ENCODE measurements around the gene STUM. TPM values are rescaled to one million over a fixed set of nuclear protein-coding genes. Genes with fewer than 3 reads are reported as not detected.

The STUM gene
- total RNA-seq, 1 experiment from 2014 or later, result 0.03 TPM

- intact Hi-C loops (cut with micrococcal nuclease; ENCODE audit: unreplicated experiment) (no loop called here), in situ Hi-C loops (cut with HindIII; ENCODE audit: low pct_unique_long_range_greater_than_20kb, low sequenced_read_pairs) (no loop called here)
- H3K36me3 ChIP-seq (ENCODE audit: control insufficient read depth, insufficient read depth, low read length), result no peaks in the 10 kb centered on the region
- POLR2A ChIA-PET, result no interaction called here
- ATAC-seq (no peak), DNase-seq (ENCODE audit: low read depth, low spot score) (no peak)
- H3K9me3 ChIP-seq (ENCODE audit: control insufficient read depth, insufficient read depth, low read depth, low read length), result no peaks in the 10 kb centered on the region
- H3K4me3 ChIP-seq (ENCODE audit: low read depth in 2 of 2, low read length in 2 of 2), result no peak overlapping the region
- peaks cover 8% of the 10 kb centered on the region; the same call in 1 of the 2 replicates for H3K27me3 ChIP-seq (ENCODE audit: control insufficient read depth, insufficient read depth, low read length)
- CTCF ChIA-PET, result no interaction called here
- H3K4me1 ChIP-seq (ENCODE audit: control insufficient read depth, insufficient read depth, low read length), result no peaks in the 10 kb centered on the region
- BruUV-seq (replicated peaks), result no TSS peak
- H3K27ac ChIP-seq (ENCODE audit: low read length), result no peak overlapping the region
- TF ChIP-seq CTCF (IDR thresholded peaks at IDR 0.05), result no peak
- no peak for TF ChIP-seq TCF7L2 (IDR thresholded peaks at IDR 0.05; ENCODE audit: low read depth, low read length)
- TF ChIP-seq REST (IDR thresholded peaks at IDR 0.05; ENCODE audit: insufficient read depth in 1 of 2, low read depth in 2 of 2, low read length in 1 of 2), result no peak
- TF ChIP-seq SIN3A (IDR thresholded peaks at IDR 0.05; ENCODE audit: borderline replicate concordance, insufficient read depth, low read depth, low read length), result no peak
- TF ChIP-seq POLR2AphosphoS5 (IDR thresholded peaks at IDR 0.05; ENCODE audit: low read depth, low read length), result no peak
Observed at GRCh38 chr1:226531360-226532093, 17.0 kb upstream of the STUM start.

- TF ChIP-seq CTCF (IDR thresholded peaks at IDR 0.05) (no peak), SIN3A (IDR thresholded peaks at IDR 0.05; ENCODE audit: borderline replicate concordance, insufficient read depth, low read depth, low read length) (no peak), TCF7L2 (IDR thresholded peaks at IDR 0.05; ENCODE audit: low read depth, low read length) (no peak), REST (IDR thresholded peaks at IDR 0.05; ENCODE audit: insufficient read depth in 1 of 2, low read depth in 2 of 2, low read length in 1 of 2) (no peak), POLR2AphosphoS5 (IDR thresholded peaks at IDR 0.05; ENCODE audit: low read depth, low read length) (no peak)
- Histone ChIP-seq H3K36me3 (ENCODE audit: control insufficient read depth, insufficient read depth, low read length) (no peaks in the 10 kb centered on the region), H3K4me1 (ENCODE audit: control insufficient read depth, insufficient read depth, low read length) (no peaks in the 10 kb centered on the region), H3K9me3 (ENCODE audit: control insufficient read depth, insufficient read depth, low read depth, low read length) (no peaks in the 10 kb centered on the region), H3K4me3 (ENCODE audit: low read depth in 2 of 2, low read length in 2 of 2) (no peak overlapping the region), H3K27ac (ENCODE audit: low read length) (no peak overlapping the region), H3K27me3 (ENCODE audit: control insufficient read depth, insufficient read depth, low read length) (peaks cover 8% of the 10 kb centered on the region; the same call in 1 of the 2 replicates)
- POLR2A ChIA-PET, result no interaction called here
- DNase-seq (ENCODE audit: low read depth, low spot score) (no peak), ATAC-seq (no peak)
- CTCF ChIA-PET, result no interaction called here
- no TSS peak for BruUV-seq (replicated peaks)
- in situ Hi-C loops (cut with HindIII; ENCODE audit: low pct_unique_long_range_greater_than_20kb, low sequenced_read_pairs) (no loop called here), intact Hi-C loops (cut with micrococcal nuclease; ENCODE audit: unreplicated experiment) (no loop called here)
Observed at GRCh38 chr1:226532553-226532952, 16.0 kb upstream of the STUM start.

All from Panc1 (cell line).